ENCODE data around the gene TRIO.

DNA sequence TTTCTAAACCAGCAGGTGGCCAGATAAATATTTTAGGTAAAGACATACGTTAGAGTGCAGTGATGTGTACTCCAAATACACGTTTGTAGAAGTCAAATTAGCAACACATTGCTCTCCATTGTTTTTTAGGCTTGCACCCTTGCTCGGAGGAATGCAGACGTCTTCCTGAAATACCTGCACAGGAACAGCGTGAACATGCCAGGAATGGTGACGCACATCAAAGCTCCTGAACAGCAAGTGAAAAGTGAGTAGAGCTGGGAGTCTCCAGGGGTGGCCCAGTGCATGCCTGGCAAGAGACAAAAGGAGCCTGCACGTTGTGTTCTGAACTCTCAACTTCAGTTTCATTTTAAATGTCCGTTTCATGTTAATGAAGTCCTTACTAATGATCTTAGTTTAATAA is 231.0 kb downstream of the TRIO start:
- no peak for TF ChIP-seq EZH2 (IDR thresholded peaks at IDR 0.05)
- no peak for TF ChIP-seq POLR2AphosphoS5 (IDR thresholded peaks at IDR 0.05; ENCODE audit: borderline replicate concordance, low read depth, low read length)
- TF ChIP-seq FOXP2 (optimal IDR thresholded peaks at IDR 0.05; ENCODE audit: control extremely low read depth, extremely low read length, insufficient read depth): no peak
